ENCODE measurements around the gene MAPK12. TPM values are rescaled to one million over a fixed set of nuclear protein-coding genes. Genes with fewer than 3 reads are reported as not detected.

The MAPK12 gene
- total RNA-seq, 1 donor from 2014 or later = 33.4 TPM

- H3K4me3 Mint-ChIP-seq (ENCODE audit: unreplicated experiment) = peak overlapping the region; percentile 83
These were observed 8.1 kb upstream of the MAPK12 start for GRCh38 chr22:50269573-50269969.

GRCh38 chr22:50268655-50269113, 7.2 kb upstream of the MAPK12 start:
- H3K9me3 Mint-ChIP-seq (ENCODE audit: unreplicated experiment) = no peaks in the 10 kb centered on the region
- no peak for TF ChIP-seq CTCF (IDR thresholded peaks at IDR 0.05; ENCODE audit: unreplicated experiment)
- H3K27me3 Mint-ChIP-seq (ENCODE audit: unreplicated experiment) = peaks cover 8% of the 10 kb centered on the region
- H3K4me1 Mint-ChIP-seq (ENCODE audit: unreplicated experiment) = peaks cover 4% of the 10 kb centered on the region
- peaks cover 5% of the 10 kb centered on the region for H3K36me3 Mint-ChIP-seq (ENCODE audit: low read depth, unreplicated experiment)
- H3K27ac Mint-ChIP-seq (ENCODE audit: unreplicated experiment) = no peak overlapping the region
- H3K4me3 Mint-ChIP-seq (ENCODE audit: unreplicated experiment) = peak overlapping the region; percentile 37
- no peak for DNase-seq (ENCODE audit: low spot score)

More at GRCh38 chr22:50269573-50269969, 8.1 kb upstream of the MAPK12 start:
- Mint-ChIP-seq H3K9me3 (ENCODE audit: unreplicated experiment) (no peaks in the 10 kb centered on the region), H3K27me3 (ENCODE audit: unreplicated experiment) (peaks cover 8% of the 10 kb centered on the region), H3K27ac (ENCODE audit: unreplicated experiment) (no peak overlapping the region), H3K36me3 (ENCODE audit: low read depth, unreplicated experiment) (peaks cover 5% of the 10 kb centered on the region), H3K4me1 (ENCODE audit: unreplicated experiment) (peaks cover 4% of the 10 kb centered on the region)
- TF ChIP-seq CTCF (IDR thresholded peaks at IDR 0.05; ENCODE audit: unreplicated experiment) = no peak
- no peak for DNase-seq (ENCODE audit: low spot score)

- H3K4me1 Mint-ChIP-seq (ENCODE audit: unreplicated experiment) = peaks cover 4% of the 10 kb centered on the region
- H3K4me3 Mint-ChIP-seq (ENCODE audit: unreplicated experiment) = no peak overlapping the region
- peaks cover 5% of the 10 kb centered on the region for H3K36me3 Mint-ChIP-seq (ENCODE audit: low read depth, unreplicated experiment)
- no peaks in the 10 kb centered on the region for H3K9me3 Mint-ChIP-seq (ENCODE audit: unreplicated experiment)
- TF ChIP-seq CTCF (IDR thresholded peaks at IDR 0.05; ENCODE audit: unreplicated experiment) = no peak
- DNase-seq (ENCODE audit: low spot score) = peak; percentile 66
- no peak overlapping the region for H3K27ac Mint-ChIP-seq (ENCODE audit: unreplicated experiment)
- H3K27me3 Mint-ChIP-seq (ENCODE audit: unreplicated experiment) = peaks cover 8% of the 10 kb centered on the region
These were observed 6.3 kb upstream of the MAPK12 start for GRCh38 chr22:50267591-50268390.

- Mint-ChIP-seq H3K9me3 (ENCODE audit: unreplicated experiment) (no peaks in the 10 kb centered on the region), H3K36me3 (ENCODE audit: low read depth, unreplicated experiment) (peaks cover 5% of the 10 kb centered on the region), H3K4me3 (ENCODE audit: unreplicated experiment) (no peak overlapping the region), H3K27me3 (ENCODE audit: unreplicated experiment) (peaks cover 12% of the 10 kb centered on the region), H3K27ac (ENCODE audit: unreplicated experiment) (no peak overlapping the region), H3K4me1 (ENCODE audit: unreplicated experiment) (peaks cover 4% of the 10 kb centered on the region)
- no peak for TF ChIP-seq CTCF (IDR thresholded peaks at IDR 0.05; ENCODE audit: unreplicated experiment)
- DNase-seq (ENCODE audit: low spot score) = no peak
These were observed 5.5 kb upstream of the MAPK12 start for GRCh38 chr22:50266994-50267393.
